Gastroesophageal sphincter (tissue), 4 donors: ENCODE data around the gene SASH1. TPM values are rescaled to one million over a fixed set of nuclear protein-coding genes. Genes with fewer than 3 reads are reported as not detected.

Experiments used
- ATAC-seq: fragments of 150-250 bp; one replicate; pipeline ENCODE4 v1.9.1; 2016; ENCODE audit warnings: mild to moderate bottlenecking, moderate library complexity
- H3K27ac ChIP-seq, 4 donors: fragments of 200-600 bp; sonication (generic) in 3 of 4; 1 replicate in 3 of 4; 2 replicates in 1 of 4; pipeline ENCODE4 v1.5.1; 2016 to 2019
- H3K27me3 ChIP-seq: fragments of 200-600 bp; sonication (generic); one replicate; pipeline ENCODE4 v1.5.1; 2019
- H3K36me3 ChIP-seq, 2 donors: fragments of 200-600 bp; sonication (generic); one replicate each; pipeline ENCODE4 v1.5.1; 2019; ENCODE audit warnings: control low read depth in 1 of 2
- H3K4me1 ChIP-seq, 3 donors: fragments of 200-600 bp; sonication (generic); 1 replicate in 2 of 3; 2 replicates in 1 of 3; pipeline ENCODE4 v1.5.1; 2016 to 2019; ENCODE audit warnings: control low read depth in 2 of 3
- H3K4me3 ChIP-seq, 2 donors: fragments of 200-600 bp; sonication (generic); one replicate each; pipeline ENCODE4 v1.5.1; 2019; ENCODE audit warnings: mild to moderate bottlenecking in 1 of 2, moderate library complexity in 1 of 2
- H3K9me3 ChIP-seq, 3 donors: fragments of 200-600 bp; sonication (generic); one replicate each; pipeline ENCODE4 v1.5.1; 2017 to 2019; ENCODE audit warnings: control low read depth in 2 of 3
- EP300 ChIP-seq: sonication (generic); formaldehyde crosslinking; IDR thresholded peaks from one replicate; pipeline ENCODE4 v1.6.1; 2017; ENCODE audit warnings: antibody characterized with exemption, mild to moderate bottlenecking
- POLR2A ChIP-seq, 2 donors: fragments of 450-650 bp; IDR thresholded peaks; one replicate each; pipeline ENCODE4 v1.6.1; 2017; ENCODE audit warnings: antibody characterized with exemption in 2 of 2, mild to moderate bottlenecking in 2 of 2, moderate library complexity in 1 of 2
- POLR2AphosphoS5 ChIP-seq: sonication (generic); formaldehyde crosslinking; IDR thresholded peaks from one replicate; pipeline ENCODE4 v1.6.1; 2017; ENCODE audit warnings: antibody characterized with exemption
- WGBS, 2 donors: methylation state at CpG; one replicate each; pipeline ENCODE4 v1.1.5; 2018; ENCODE audit warnings: low coverage in 1 of 2; 5-methylcytosine and 5-hydroxymethylcytosine counted together
- total RNA-seq, 4 donors: library from RNA; depleted of rRNA; stranded (reverse); fragments of >200 nt; gene quantifications; one replicate each; pipeline ENCODE4 v1.1.0, GENCODE V29; 2016
- TF ChIP-seq, protein P1 (sequence below), 4 experiments: fragments of 200-600 bp in 2 of 4; fragments of 450-650 bp in 2 of 4; sonication (generic) in 1 of 4; IDR thresholded peaks; one replicate each; pipeline ENCODE4 v1.5.1; 2017 to 2019; ENCODE audit warnings: antibody characterized with exemption in 4 of 4, mild to moderate bottlenecking in 2 of 4, moderate library complexity in 2 of 4

SASH1 gene
- total RNA-seq, 4 donors from 2014 or later, result 48.9 to 78.9 (median 64.6) TPM

DNA sequence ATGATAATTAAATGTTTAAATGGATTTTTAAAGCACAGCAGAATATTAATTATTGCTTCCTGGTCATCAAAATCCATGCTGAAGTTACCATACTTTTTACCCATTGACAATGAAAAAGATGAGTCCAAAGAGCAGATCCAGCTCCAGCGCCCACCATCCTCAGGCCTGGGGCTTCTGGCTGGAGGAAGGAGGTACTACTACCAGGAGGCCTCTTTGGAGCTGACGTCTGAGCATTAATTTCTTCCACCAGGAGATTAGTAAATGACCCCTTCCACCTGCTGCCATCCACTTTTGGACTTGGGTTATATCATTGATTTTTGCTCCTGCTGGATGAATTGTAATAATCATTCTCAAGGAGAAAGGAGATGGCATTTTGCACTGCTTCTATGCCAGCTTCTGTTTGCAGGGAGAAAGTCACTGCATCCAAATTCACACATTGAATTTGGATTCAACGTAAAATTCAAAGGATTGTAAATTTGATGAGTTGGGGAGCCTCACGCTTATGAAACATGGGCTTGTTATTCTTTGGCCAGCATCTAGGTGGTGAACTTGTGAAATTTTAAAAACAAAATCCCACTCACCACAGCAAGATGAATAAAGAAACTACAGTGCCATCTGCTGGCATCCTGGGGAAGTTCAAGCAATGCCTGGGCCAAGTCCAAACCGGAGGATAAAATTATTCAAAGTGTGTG is 121.8 kb downstream of the SASH1 start:
- H3K27me3 ChIP-seq, result no peaks in the 10 kb centered on the region
- H3K27ac ChIP-seq, result peak overlapping the region in 1 of 4 donors; percentile 1
- 20 to 25% methylated on average over 2 to 4 of the region's 5 CpGs for WGBS, 2 donors
- peaks cover 8 to 57% (median 11%) of the 10 kb centered on the region in 3 donors for H3K4me1 ChIP-seq
- TF ChIP-seq, protein P1, sequence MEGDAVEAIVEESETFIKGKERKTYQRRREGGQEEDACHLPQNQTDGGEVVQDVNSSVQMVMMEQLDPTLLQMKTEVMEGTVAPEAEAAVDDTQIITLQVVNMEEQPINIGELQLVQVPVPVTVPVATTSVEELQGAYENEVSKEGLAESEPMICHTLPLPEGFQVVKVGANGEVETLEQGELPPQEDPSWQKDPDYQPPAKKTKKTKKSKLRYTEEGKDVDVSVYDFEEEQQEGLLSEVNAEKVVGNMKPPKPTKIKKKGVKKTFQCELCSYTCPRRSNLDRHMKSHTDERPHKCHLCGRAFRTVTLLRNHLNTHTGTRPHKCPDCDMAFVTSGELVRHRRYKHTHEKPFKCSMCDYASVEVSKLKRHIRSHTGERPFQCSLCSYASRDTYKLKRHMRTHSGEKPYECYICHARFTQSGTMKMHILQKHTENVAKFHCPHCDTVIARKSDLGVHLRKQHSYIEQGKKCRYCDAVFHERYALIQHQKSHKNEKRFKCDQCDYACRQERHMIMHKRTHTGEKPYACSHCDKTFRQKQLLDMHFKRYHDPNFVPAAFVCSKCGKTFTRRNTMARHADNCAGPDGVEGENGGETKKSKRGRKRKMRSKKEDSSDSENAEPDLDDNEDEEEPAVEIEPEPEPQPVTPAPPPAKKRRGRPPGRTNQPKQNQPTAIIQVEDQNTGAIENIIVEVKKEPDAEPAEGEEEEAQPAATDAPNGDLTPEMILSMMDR (IDR thresholded peaks at IDR 0.05), result peak; percentile 88 to 97 (median 92)
- TF ChIP-seq EP300, result no peak
- ATAC-seq, result peak; percentile 75
- no peaks in the 10 kb centered on the region for H3K36me3 ChIP-seq
- no peak overlapping the region for H3K4me3 ChIP-seq
- no peaks in the 10 kb centered on the region for H3K9me3 ChIP-seq

DNA sequence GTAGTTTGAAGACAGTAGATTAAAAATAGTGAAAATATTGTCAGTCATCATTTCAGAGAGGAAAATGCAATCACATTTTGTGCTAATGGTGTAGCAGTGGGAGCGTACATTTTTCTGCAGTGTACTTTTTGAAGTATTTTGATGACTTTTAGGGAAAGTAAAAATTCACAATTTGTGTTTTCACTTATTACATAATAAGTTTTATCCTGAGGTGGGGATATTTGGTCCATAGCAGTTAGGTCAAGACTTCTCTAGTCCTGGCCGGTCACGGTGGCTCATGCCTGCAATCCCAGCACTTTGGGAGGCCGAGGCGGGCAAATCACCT is 122.3 kb downstream of the SASH1 start:
- ATAC-seq, result no peak
- Histone ChIP-seq H3K4me1 (peaks cover 8 to 57% (median 11%) of the 10 kb centered on the region in 3 donors), H3K27me3 (no peaks in the 10 kb centered on the region), H3K4me3 (no peak overlapping the region), H3K27ac (peak overlapping the region in 2 of 4 donors; percentile 33 to 53), H3K9me3 (no peaks in the 10 kb centered on the region), H3K36me3 (no peaks in the 10 kb centered on the region)
- TF ChIP-seq POLR2A (IDR thresholded peaks at IDR 0.05), result no peak
- no peak for TF ChIP-seq POLR2AphosphoS5
- TF ChIP-seq, protein P1 (IDR thresholded peaks at IDR 0.05), result no peak
- no peak for TF ChIP-seq EP300
- WGBS, 2 donors, result 41 to 44% methylated on average over 2 to 4 of the region's 5 CpGs

DNA sequence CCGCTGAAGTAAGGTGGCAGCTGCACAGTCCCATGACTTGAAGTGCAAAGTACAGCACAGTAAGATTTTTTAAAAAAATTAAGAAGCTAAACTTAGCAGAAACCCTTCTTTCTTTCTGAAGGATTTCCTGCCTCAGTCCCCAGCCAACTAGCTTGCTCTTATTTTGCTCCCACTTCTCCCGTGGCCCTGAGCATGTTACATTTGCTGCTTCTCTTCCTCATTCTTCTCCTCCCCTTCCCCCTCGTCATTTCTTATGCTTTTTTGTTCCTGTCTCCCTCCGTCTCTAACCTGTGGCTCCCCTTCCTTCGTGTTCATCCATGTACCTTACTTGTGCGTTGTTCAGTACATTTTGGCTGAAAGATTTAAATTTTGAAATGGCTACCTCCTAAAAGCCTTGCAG is 123.0 kb downstream of the SASH1 start:
- Histone ChIP-seq H3K9me3 (no peaks in the 10 kb centered on the region), H3K36me3 (peaks cover 0 to 2% of the 10 kb centered on the region in 2 donors), H3K27ac (peak overlapping the region in 3 of 4 donors; percentile 33 to 53 (median 44)), H3K27me3 (no peaks in the 10 kb centered on the region), H3K4me1 (peaks cover 8 to 57% (median 11%) of the 10 kb centered on the region in 3 donors), H3K4me3 (no peak overlapping the region)
- no peak for ATAC-seq
- WGBS, 2 donors, result 45 to 66% methylated on average over 4 to 6 of the region's 6 CpGs
- TF ChIP-seq, protein P1 (IDR thresholded peaks at IDR 0.05), result no peak
- TF ChIP-seq EP300 (no peak), POLR2A (IDR thresholded peaks at IDR 0.05) (no peak), POLR2AphosphoS5 (no peak)

DNA sequence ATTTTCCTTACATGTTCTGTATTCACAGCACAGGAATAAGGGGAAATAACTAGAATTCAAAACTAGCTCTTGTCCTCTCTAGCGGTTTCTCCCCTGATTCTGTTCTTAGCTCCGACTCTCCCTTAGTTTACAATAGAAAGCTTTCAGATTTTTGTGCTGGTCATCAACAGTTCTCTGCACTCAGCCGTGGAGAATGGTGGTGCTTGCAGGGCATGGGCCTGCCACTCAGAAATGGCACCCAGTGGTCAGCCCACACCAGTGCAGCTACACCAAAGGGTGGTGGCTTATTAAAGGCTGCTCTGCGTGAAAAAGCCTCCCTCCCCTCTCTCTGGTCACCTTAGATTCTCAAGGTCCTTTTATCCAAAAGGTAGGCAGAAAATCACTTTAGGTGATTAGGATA is 123.5 kb downstream of the SASH1 start:
- no peaks in the 10 kb centered on the region for H3K9me3 ChIP-seq
- no peak for ATAC-seq
- H3K27me3 ChIP-seq, result no peaks in the 10 kb centered on the region
- peak overlapping the region in 3 of 4 donors; percentile 33 to 53 (median 44) for H3K27ac ChIP-seq
- 61 to 68% methylated on average over 3 to 4 of the region's 4 CpGs for WGBS, 2 donors
- peaks cover 0 to 4% of the 10 kb centered on the region in 2 donors for H3K36me3 ChIP-seq
- no peak overlapping the region for H3K4me3 ChIP-seq
- peaks cover 8 to 55% (median 11%) of the 10 kb centered on the region in 3 donors for H3K4me1 ChIP-seq
- TF ChIP-seq, protein P1 (IDR thresholded peaks at IDR 0.05), result no peak
- no peak for TF ChIP-seq EP300
- no peak for TF ChIP-seq POLR2AphosphoS5
- TF ChIP-seq POLR2A (IDR thresholded peaks at IDR 0.05), result no peak

DNA sequence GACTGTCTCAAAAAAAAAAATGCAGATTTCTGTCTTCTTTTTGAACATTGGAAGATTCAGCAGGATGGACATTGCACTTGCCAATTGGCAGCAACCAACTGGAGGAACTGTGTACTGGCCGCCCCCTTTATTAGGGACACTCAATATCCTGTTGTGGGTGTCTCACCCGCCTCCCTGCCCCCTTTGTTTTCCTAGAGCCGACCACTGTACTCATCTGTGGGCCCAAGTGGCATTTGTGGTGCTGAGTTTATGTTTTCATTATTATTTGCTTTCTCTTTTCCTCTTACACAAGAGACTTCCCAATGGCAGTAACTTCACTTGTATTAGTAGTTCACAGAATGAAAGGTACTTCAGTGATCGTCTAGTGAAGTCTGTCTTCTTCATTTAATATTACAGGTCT is 125.3 kb downstream of the SASH1 start:
- TF ChIP-seq POLR2A (IDR thresholded peaks at IDR 0.05) (no peak), EP300 (no peak), POLR2AphosphoS5 (no peak)
- TF ChIP-seq, protein P1 (IDR thresholded peaks at IDR 0.05), result no peak
- no peak for ATAC-seq
- Histone ChIP-seq H3K27ac (peak overlapping the region in 1 of 4 donors; percentile 9), H3K36me3 (peaks cover 0 to 13% of the 10 kb centered on the region in 2 donors), H3K9me3 (no peaks in the 10 kb centered on the region), H3K4me1 (peaks cover 6 to 42% (median 11%) of the 10 kb centered on the region in 3 donors), H3K4me3 (no peak overlapping the region), H3K27me3 (no peaks in the 10 kb centered on the region)
- WGBS, 2 donors, result 73 to 83% methylated on average over 4 of the region's 4 CpGs
